Right cardiac atrium (tissue), 5 donors: ENCODE results near the gene WDR27. TPM values are rescaled to one million over a fixed set of nuclear protein-coding genes. Genes with fewer than 3 reads are reported as not detected.
"Not testable (repeated sequence)": the region's sequence is repeated elsewhere in the genome, so short reads cannot be mapped to it uniquely, and the experiment has no call there.

Experiments used
- ATAC-seq, 2 donors: fragments of 200-7000 bp; cut with Tn5 transposase; one replicate each; pipeline versions ENCODE4 v1.8.0 to v1.9.1; 2020; ENCODE audit warnings: moderate library complexity in 2 of 2, mild to moderate bottlenecking in 1 of 2
- DNase-seq, 3 donors: peaks; one replicate each; pipeline ENCODE4 v3.0.0-alpha.2; 2020
- H3K27ac ChIP-seq: one replicate; pipeline ENCODE4 v1.5.1; 2013; ENCODE audit warnings: mild to moderate bottlenecking, low read length, control low read depth, moderate library complexity
- H3K27me3 ChIP-seq: one replicate; pipeline ENCODE4 v1.6.1; 2013; ENCODE audit not compliant: control insufficient read depth, insufficient read depth
- H3K4me1 ChIP-seq: one replicate; pipeline ENCODE4 v1.6.1; 2013; ENCODE audit warnings: low read length; ENCODE audit not compliant: control insufficient read depth, insufficient read depth
- H3K4me3 ChIP-seq: one replicate; pipeline ENCODE4 v1.5.1; 2013; ENCODE audit warnings: low read length, control low read depth
- H3K9me3 ChIP-seq: one replicate; pipeline ENCODE4 v1.6.1; 2013; ENCODE audit warnings: low read length; ENCODE audit not compliant: control insufficient read depth
- WGBS: extraction: QIAGEN DNeasy Blood & Tissue Kit; methylation state at CpG from one replicate; pipeline ENCODE4 v1.1.7; 2013; 5-methylcytosine and 5-hydroxymethylcytosine counted together
- intact Hi-C, 4 donors: fragments of 100-400 bp; cut with DNase I; formaldehyde crosslinking; loops; one replicate each; pipeline versions ENCODE4 v1.11.0 to v1.14.0; 2022 to 2023
- polyA plus RNA-seq: library from polyadenylated mRNA; stranded (reverse); fragments of 200-250 nt; gene quantifications from one replicate; pipeline ENCODE4 v1.2.3, GENCODE V29; 2013
- total RNA-seq, 4 donors: library from RNA; stranded (reverse); fragmentation: NEBNext Ultra II Directional; extraction: Animal tissue kit (Norgen Biotek cat#: 25700); gene quantifications; one replicate each; pipeline ENCODE4 v1.2.1, GENCODE V29; 2021
- donor health status: healthy with polysubstance abuse.
- donor health status: DM: no; HTN: yes; CAD: no.
- donor health status: DM: no; HTN: no; CAD: no.
- donor health status: DM: no; HTN: yes; CAD: no; lungs with severe emphysema.
- donor health status: DM: yes; HTN: yes; CAD: no.

The WDR27 gene
- total and polyA plus RNA-seq, 5 donors: 6.3 to 13.6 (median 11.1) TPM

- WGBS: 95% methylated on average over 3 of the region's 3 CpGs
- Histone ChIP-seq H3K9me3 (no peaks in the 10 kb centered on the region), H3K27me3 (no peaks in the 10 kb centered on the region), H3K4me1 (no peaks in the 10 kb centered on the region), H3K27ac (no peak overlapping the region), H3K4me3 (no peak overlapping the region)
- ATAC-seq (no peak), DNase-seq (no peak)
- intact Hi-C loops: no loop called here
These were observed 167.8 kb downstream of the WDR27 start for GRCh38 chr6:169534039-169534421.

- DNase-seq (no peak), ATAC-seq (no peak)
- intact Hi-C loops: no loop called here
- WGBS: 99% methylated on average over 6 of the region's 6 CpGs
- Histone ChIP-seq H3K9me3 (no peaks in the 10 kb centered on the region), H3K27me3 (no peaks in the 10 kb centered on the region), H3K4me1 (no peaks in the 10 kb centered on the region), H3K27ac (no peak overlapping the region), H3K4me3 (no peak overlapping the region)
These were observed 168.4 kb downstream of the WDR27 start for GRCh38 chr6:169533301-169534038.

GRCh38 chr6:169530752-169531123 lies 171.1 kb downstream of the WDR27 start:
- Histone ChIP-seq H3K4me1 (no peaks in the 10 kb centered on the region), H3K27ac (no peak overlapping the region), H3K4me3 (no peak overlapping the region), H3K9me3 (no peaks in the 10 kb centered on the region), H3K27me3 (no peaks in the 10 kb centered on the region)
- ATAC-seq (no peak), DNase-seq (no peak)
- intact Hi-C loops: no loop called here
- 91% methylated on average over 1 of the region's 1 CpG for WGBS

GRCh38 chr6:169529931-169530751 lies 171.7 kb downstream of the WDR27 start:
- no peaks in the 10 kb centered on the region for H3K9me3 ChIP-seq
- DNase-seq (peak in 1 of 3 donors; percentile 73), ATAC-seq (peak; percentile 41 to 75)
- WGBS: 71% methylated on average over 13 of the region's 13 CpGs
- H3K27ac ChIP-seq: no peak overlapping the region
- no peaks in the 10 kb centered on the region for H3K27me3 ChIP-seq
- H3K4me1 ChIP-seq: no peaks in the 10 kb centered on the region
- no peak overlapping the region for H3K4me3 ChIP-seq
- intact Hi-C loops: loop anchor here in 2 of 4 donors (10.0 kb wide), 2 partner anchors 565 to 575 kb away; no protein-coding TSS in a partner anchor

- DNase-seq: no peak
- Histone ChIP-seq H3K4me1 (no peaks in the 10 kb centered on the region), H3K9me3 (no peaks in the 10 kb centered on the region), H3K27me3 (no peaks in the 10 kb centered on the region), H3K4me3 (no peak overlapping the region), H3K27ac (no peak overlapping the region)
- no peak for ATAC-seq
- 98% methylated on average over 3 of the region's 3 CpGs for WGBS
- intact Hi-C loops: loop anchor here in 2 of 4 donors (10.0 kb wide), 2 partner anchors 564 to 574 kb away; no protein-coding TSS in a partner anchor
These were observed 173.1 kb downstream of the WDR27 start for GRCh38 chr6:169528755-169529154.

GRCh38 chr6:169527306-169527705 lies 174.5 kb downstream of the WDR27 start:
- WGBS: 93% methylated on average over 1 of the region's 1 CpG
- no peaks in the 10 kb centered on the region for H3K9me3 ChIP-seq
- intact Hi-C loops: loop anchor here in 2 of 4 donors (10.0 kb wide), 2 partner anchors 563 to 573 kb away; no protein-coding TSS in a partner anchor
- ATAC-seq (no peak), DNase-seq (no peak)
- no peaks in the 10 kb centered on the region for H3K27me3 ChIP-seq
- no peak overlapping the region for H3K27ac ChIP-seq
- no peak overlapping the region for H3K4me3 ChIP-seq
- H3K4me1 ChIP-seq: no peaks in the 10 kb centered on the region

GRCh38 chr6:169521825-169522224 lies 180.0 kb downstream of the WDR27 start:
- intact Hi-C loops: loop anchor here in 2 of 4 donors (10.0 kb wide), 2 partner anchors 557 to 567 kb away; no protein-coding TSS in a partner anchor
- DNase-seq (no peak), ATAC-seq (no peak)
- H3K27me3 ChIP-seq: no peaks in the 10 kb centered on the region
- no peaks in the 10 kb centered on the region for H3K4me1 ChIP-seq
- H3K27ac ChIP-seq: no peak overlapping the region
- H3K4me3 ChIP-seq: no peak overlapping the region
- peaks cover 2% of the 10 kb centered on the region for H3K9me3 ChIP-seq

GRCh38 chr6:169520104-169520503 lies 181.7 kb downstream of the WDR27 start:
- Histone ChIP-seq H3K9me3 (peaks cover 2% of the 10 kb centered on the region), H3K27ac (no peak overlapping the region), H3K27me3 (no peaks in the 10 kb centered on the region), H3K4me3 (no peak overlapping the region), H3K4me1 (no peaks in the 10 kb centered on the region)
- no peak for DNase-seq
- intact Hi-C loops: loop anchor here in 2 of 4 donors (10.0 kb wide), 2 partner anchors 555 to 565 kb away; no protein-coding TSS in a partner anchor
- no peak for ATAC-seq
- WGBS: 79% methylated on average over 2 of the region's 2 CpGs

- H3K4me1 ChIP-seq: peaks cover 1% of the 10 kb centered on the region
- H3K27me3 ChIP-seq: no peaks in the 10 kb centered on the region
- no peak for ATAC-seq
- intact Hi-C loops: no loop called here
- no peak overlapping the region for H3K27ac ChIP-seq
- H3K9me3 ChIP-seq: peaks cover 2% of the 10 kb centered on the region
- DNase-seq: no peak
- H3K4me3 ChIP-seq: no peak overlapping the region
These were observed 183.4 kb downstream of the WDR27 start for GRCh38 chr6:169518451-169518850.

- H3K9me3 ChIP-seq: peaks cover 2% of the 10 kb centered on the region
- ATAC-seq: no peak
- intact Hi-C loops: no loop called here
- 71% methylated on average over 3 of the region's 3 CpGs for WGBS
- no peak for DNase-seq
- H3K27me3 ChIP-seq: no peaks in the 10 kb centered on the region
- H3K4me1 ChIP-seq: peaks cover 1% of the 10 kb centered on the region
- no peak overlapping the region for H3K27ac ChIP-seq
- H3K4me3 ChIP-seq: no peak overlapping the region
These were observed 188.2 kb downstream of the WDR27 start for GRCh38 chr6:169513478-169514193.

GRCh38 chr6:169511785-169512184 lies 190.0 kb downstream of the WDR27 start:
- H3K9me3 ChIP-seq, ATAC-seq, H3K4me3 ChIP-seq, H3K27me3 ChIP-seq, DNase-seq, H3K27ac ChIP-seq, intact Hi-C loops, H3K4me1 ChIP-seq: not testable (repeated sequence)
